ENCODE data around the gene C8G.

Gene C8G

GRCh38 chr9:136953771-136954269, 8.8 kb downstream of the C8G start:
- DNase-seq (ENCODE audit: low spot score) = no peak

- no peak for DNase-seq (ENCODE audit: low spot score)
Measured at GRCh38 chr9:136954270-136955083, 9.4 kb downstream of the C8G start.

- no peak for DNase-seq (ENCODE audit: low spot score)
Measured at GRCh38 chr9:136955202-136955942, 10.3 kb downstream of the C8G start.

- no peak for DNase-seq (ENCODE audit: low spot score)
Measured at GRCh38 chr9:136955943-136956335, 10.9 kb downstream of the C8G start.

- no peak for DNase-seq (ENCODE audit: low spot score)
Measured at GRCh38 chr9:136956604-136957003, 11.6 kb downstream of the C8G start.

- no peak for DNase-seq (ENCODE audit: low spot score)
Measured at GRCh38 chr9:136957461-136957860, 12.4 kb downstream of the C8G start.

- no peak for DNase-seq (ENCODE audit: low spot score)
Measured at GRCh38 chr9:136957901-136958300, 12.9 kb downstream of the C8G start.

GRCh38 chr9:136958473-136958872, 13.4 kb downstream of the C8G start:
- DNase-seq (ENCODE audit: low spot score) = no peak

GRCh38 chr9:136958898-136959850, 14.1 kb downstream of the C8G start:
- DNase-seq (ENCODE audit: low spot score) = no peak

- no peak for DNase-seq (ENCODE audit: low spot score)
Measured at GRCh38 chr9:136960212-136960937, 15.3 kb downstream of the C8G start.

GRCh38 chr9:136960938-136961275, 15.9 kb downstream of the C8G start:
- no peak for DNase-seq (ENCODE audit: low spot score)

GRCh38 chr9:136961279-136962065, 16.4 kb downstream of the C8G start:
- DNase-seq (ENCODE audit: low spot score) = no peak

GRCh38 chr9:136962163-136962562, 17.1 kb downstream of the C8G start:
- DNase-seq (ENCODE audit: low spot score) = no peak

- no peak for DNase-seq (ENCODE audit: low spot score)
Measured at GRCh38 chr9:136962701-136963248, 17.7 kb downstream of the C8G start.

GRCh38 chr9:136963341-136963740, 18.3 kb downstream of the C8G start:
- DNase-seq (ENCODE audit: low spot score) = no peak

GRCh38 chr9:136963751-136964150, 18.7 kb downstream of the C8G start:
- no peak for DNase-seq (ENCODE audit: low spot score)

- DNase-seq (ENCODE audit: low spot score) = no peak
Measured at GRCh38 chr9:136964171-136964689, 19.2 kb downstream of the C8G start.

GRCh38 chr9:136964833-136965422, 19.9 kb downstream of the C8G start:
- DNase-seq (ENCODE audit: low spot score) = no peak

GRCh38 chr9:136965771-136966484, 20.9 kb downstream of the C8G start:
- no peak for DNase-seq (ENCODE audit: low spot score)
